WTC11 (cell line): ENCODE results near the gene PKIB.

Experiments
- AFF4 ChIP-seq: sonication (generic); formaldehyde crosslinking; IDR thresholded peaks from 2 replicates; pipeline ENCODE4 v1.8.1; 2023; ENCODE audit warnings: mild to moderate bottlenecking, missing genetic modification reagents, borderline replicate concordance
- ATF2 ChIP-seq: sonication (generic); formaldehyde crosslinking; IDR thresholded peaks from 2 replicates; pipeline ENCODE4 v1.8.1; 2022; ENCODE audit warnings: low read depth, missing genetic modification reagents, borderline replicate concordance
- ATF6 ChIP-seq: sonication (generic); formaldehyde crosslinking; IDR thresholded peaks from 2 replicates; pipeline ENCODE4 v1.8.1; 2023; ENCODE audit warnings: mild to moderate bottlenecking, missing genetic modification reagents
- CREB1 ChIP-seq: sonication (generic); formaldehyde crosslinking; IDR thresholded peaks from 2 replicates; pipeline ENCODE4 v1.8.0; 2023; ENCODE audit warnings: mild to moderate bottlenecking, missing genetic modification reagents
- CTCF ChIP-seq: fragments of 200-600 bp; IDR thresholded peaks from 2 replicates; pipeline ENCODE4 v1.8.0; 2022; ENCODE audit warnings: antibody characterized with exemption
- E2F5 ChIP-seq: sonication (generic); formaldehyde crosslinking; IDR thresholded peaks from 2 replicates; pipeline ENCODE4 v1.8.1; 2022; ENCODE audit warnings: mild to moderate bottlenecking, moderate library complexity, missing genetic modification reagents
- MAX ChIP-seq: sonication (generic); formaldehyde crosslinking; IDR thresholded peaks from 2 replicates; pipeline ENCODE4 v1.8.0; 2022; ENCODE audit warnings: mild to moderate bottlenecking, missing genetic modification reagents
- NR1H2 ChIP-seq: sonication (generic); formaldehyde crosslinking; IDR thresholded peaks from 2 replicates; pipeline ENCODE4 v1.9.0; 2021; ENCODE audit warnings: mild to moderate bottlenecking, moderate library complexity, missing genetic modification reagents
- PREB ChIP-seq: sonication (generic); formaldehyde crosslinking; IDR thresholded peaks from 2 replicates; pipeline ENCODE4 v1.8.1; 2022; ENCODE audit warnings: mild to moderate bottlenecking, missing genetic modification reagents, moderate library complexity, borderline replicate concordance
- SP1 ChIP-seq: sonication (generic); formaldehyde crosslinking; conservative IDR thresholded peaks from 2 replicates; pipeline ENCODE4 v1.8.1; 2022; ENCODE audit warnings: missing genetic modification reagents
- TCF7 ChIP-seq: sonication (generic); formaldehyde crosslinking; IDR thresholded peaks from 2 replicates; pipeline ENCODE4 v1.8.0; 2022; ENCODE audit warnings: mild to moderate bottlenecking, low read depth, missing genetic modification reagents, moderate library complexity
- TEAD4 ChIP-seq: sonication (generic); formaldehyde crosslinking; IDR thresholded peaks from 2 replicates; pipeline ENCODE4 v1.8.0; 2022; ENCODE audit warnings: mild to moderate bottlenecking, missing genetic modification reagents

- no peak for TF ChIP-seq CTCF
- no peak for TF ChIP-seq E2F5
- no peak for TF ChIP-seq AFF4 (CRISPR knock-in tag)
- no peak for TF ChIP-seq MAX (CRISPR knock-in tag)
- no peak for TF ChIP-seq NR1H2 (CRISPR knock-in tag)
- TF ChIP-seq TCF7 (CRISPR knock-in tag), result no peak
- TF ChIP-seq TEAD4 (CRISPR knock-in tag), result no peak
- TF ChIP-seq SP1 (CRISPR knock-in tag), result no peak
- TF ChIP-seq PREB, result no peak
- TF ChIP-seq CREB1 (CRISPR knock-in tag), result no peak
- TF ChIP-seq ATF2 (CRISPR knock-in tag), result no peak
- TF ChIP-seq ATF6 (CRISPR knock-in tag), result no peak
Measured at GRCh38 chr6:122576888-122577287, 33.3 kb upstream of the PKIB start.
